ENCODE results near the gene NRG2.

DNA sequence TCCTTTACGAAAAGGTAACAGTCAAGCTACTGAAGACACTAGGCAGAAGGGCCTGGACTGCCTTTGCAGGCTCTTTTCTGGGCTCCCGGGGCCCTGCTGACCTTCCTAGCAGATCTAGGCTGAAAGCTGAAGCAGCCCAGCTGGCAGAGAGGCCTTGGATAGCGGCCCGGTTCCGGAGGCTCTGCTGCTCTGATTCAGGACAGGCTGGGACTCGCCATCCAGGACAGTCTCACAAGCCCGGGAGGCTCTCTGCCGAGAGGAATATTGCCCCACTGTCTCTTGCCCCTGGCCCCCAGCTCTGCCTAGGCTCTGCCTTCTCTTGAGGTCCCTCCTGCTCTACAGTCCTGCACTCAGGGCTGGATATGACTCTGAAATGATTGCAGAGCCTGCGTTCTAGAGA, 179.7 kb downstream of the NRG2 start:
- TF ChIP-seq, protein P1, sequence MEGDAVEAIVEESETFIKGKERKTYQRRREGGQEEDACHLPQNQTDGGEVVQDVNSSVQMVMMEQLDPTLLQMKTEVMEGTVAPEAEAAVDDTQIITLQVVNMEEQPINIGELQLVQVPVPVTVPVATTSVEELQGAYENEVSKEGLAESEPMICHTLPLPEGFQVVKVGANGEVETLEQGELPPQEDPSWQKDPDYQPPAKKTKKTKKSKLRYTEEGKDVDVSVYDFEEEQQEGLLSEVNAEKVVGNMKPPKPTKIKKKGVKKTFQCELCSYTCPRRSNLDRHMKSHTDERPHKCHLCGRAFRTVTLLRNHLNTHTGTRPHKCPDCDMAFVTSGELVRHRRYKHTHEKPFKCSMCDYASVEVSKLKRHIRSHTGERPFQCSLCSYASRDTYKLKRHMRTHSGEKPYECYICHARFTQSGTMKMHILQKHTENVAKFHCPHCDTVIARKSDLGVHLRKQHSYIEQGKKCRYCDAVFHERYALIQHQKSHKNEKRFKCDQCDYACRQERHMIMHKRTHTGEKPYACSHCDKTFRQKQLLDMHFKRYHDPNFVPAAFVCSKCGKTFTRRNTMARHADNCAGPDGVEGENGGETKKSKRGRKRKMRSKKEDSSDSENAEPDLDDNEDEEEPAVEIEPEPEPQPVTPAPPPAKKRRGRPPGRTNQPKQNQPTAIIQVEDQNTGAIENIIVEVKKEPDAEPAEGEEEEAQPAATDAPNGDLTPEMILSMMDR (IDR thresholded peaks at IDR 0.05): no peak
- TF ChIP-seq EZH2phosphoT487 (IDR thresholded peaks at IDR 0.05; ENCODE audit: borderline replicate concordance, low read depth): no peak
